Duodenal mucosa (tissue), 2 donors: ENCODE results near the gene TSHB.

Source experiments
- H3K27ac ChIP-seq: one replicate; pipeline ENCODE4 v1.7.0; 2013; ENCODE audit warnings: low read depth, low read length
- H3K27me3 ChIP-seq, 2 donors: one replicate each; pipeline ENCODE4 v1.7.0; 2013; ENCODE audit warnings: low read length in 2 of 2, control low read depth in 1 of 2; ENCODE audit not compliant: insufficient read depth in 2 of 2, control insufficient read depth in 1 of 2
- H3K36me3 ChIP-seq, 2 donors: one replicate each; pipeline ENCODE4 v1.7.0; 2013; ENCODE audit warnings: low read length in 2 of 2, control low read depth in 1 of 2; ENCODE audit not compliant: insufficient read depth in 2 of 2, control insufficient read depth in 1 of 2
- H3K4me1 ChIP-seq, 2 donors: one replicate each; pipeline ENCODE4 v1.7.0; 2013; ENCODE audit warnings: low read length in 2 of 2, control low read depth in 1 of 2; ENCODE audit not compliant: insufficient read depth in 2 of 2, control insufficient read depth in 1 of 2
- H3K4me3 ChIP-seq, 2 donors: one replicate each; pipeline ENCODE4 v1.7.0; 2013; ENCODE audit warnings: low read length in 2 of 2, low read depth in 1 of 2
- H3K9ac ChIP-seq, 2 donors: one replicate each; pipeline ENCODE4 v1.7.0; 2013; ENCODE audit warnings: low read length in 2 of 2, low read depth in 1 of 2
- H3K9me3 ChIP-seq, 2 donors: one replicate each; pipeline ENCODE4 v1.7.0; 2013; ENCODE audit warnings: low read length in 2 of 2, control low read depth in 1 of 2; ENCODE audit not compliant: control insufficient read depth in 1 of 2

The TSHB gene

DNA sequence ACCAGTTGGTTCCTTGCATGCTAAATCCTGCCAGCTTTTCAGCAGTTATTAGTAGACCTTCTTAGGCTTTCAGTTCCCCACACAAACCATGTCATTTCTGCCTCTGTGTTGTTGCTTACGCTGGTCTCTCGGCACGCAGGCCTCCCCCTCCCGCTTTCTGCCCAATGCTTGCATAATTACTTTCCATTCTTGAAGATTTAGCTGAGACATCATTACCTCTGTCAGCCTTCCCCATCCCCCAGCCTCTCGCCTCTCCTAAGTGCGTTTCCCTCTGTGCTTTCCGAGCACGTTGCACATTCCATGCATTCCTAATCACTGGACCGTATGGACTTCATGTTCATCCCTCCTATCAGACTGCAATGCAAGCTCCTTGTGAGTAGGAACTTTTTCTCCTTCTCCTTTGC lies 26.8 kb downstream of the TSHB start:
- Histone ChIP-seq H3K4me3 (peak overlapping the region in 1 of 2 donors; percentile 3), H3K27me3 (no peaks in the 10 kb centered on the region), H3K27ac (peak overlapping the region; percentile 15), H3K9ac (no peak overlapping the region), H3K4me1 (no peaks in the 10 kb centered on the region), H3K36me3 (no peaks in the 10 kb centered on the region), H3K9me3 (no peaks in the 10 kb centered on the region)

DNA sequence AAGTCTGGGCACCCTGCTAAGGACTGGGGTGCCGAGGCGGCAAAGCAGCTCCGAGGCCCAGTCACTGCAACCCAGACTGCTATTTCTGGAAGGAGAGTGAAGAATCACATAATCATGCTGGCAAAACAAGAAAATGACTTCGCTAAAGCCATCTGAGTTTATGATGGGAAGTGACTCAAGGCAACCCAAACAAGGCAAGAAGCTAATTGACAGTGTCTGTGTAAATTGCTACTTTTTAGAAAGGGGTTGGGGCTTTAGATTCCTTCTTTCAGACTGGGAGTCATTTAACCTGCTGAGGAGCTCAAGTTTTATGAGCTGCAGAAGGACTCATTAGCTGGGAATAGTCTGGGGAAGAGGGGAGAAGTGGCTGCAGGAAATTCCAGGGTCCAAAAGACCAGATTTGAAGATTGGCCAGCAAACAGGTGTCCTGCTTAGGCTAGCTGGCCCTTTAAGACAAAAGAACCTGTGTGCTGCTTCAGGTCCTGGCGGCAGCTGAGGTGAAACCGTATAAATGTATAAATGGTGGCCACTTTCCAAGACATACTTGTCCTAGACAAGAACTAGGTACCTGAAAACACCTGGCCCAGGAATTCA lies 28.1 kb downstream of the TSHB start:
- Histone ChIP-seq H3K9ac (no peak overlapping the region), H3K36me3 (no peaks in the 10 kb centered on the region)

DNA sequence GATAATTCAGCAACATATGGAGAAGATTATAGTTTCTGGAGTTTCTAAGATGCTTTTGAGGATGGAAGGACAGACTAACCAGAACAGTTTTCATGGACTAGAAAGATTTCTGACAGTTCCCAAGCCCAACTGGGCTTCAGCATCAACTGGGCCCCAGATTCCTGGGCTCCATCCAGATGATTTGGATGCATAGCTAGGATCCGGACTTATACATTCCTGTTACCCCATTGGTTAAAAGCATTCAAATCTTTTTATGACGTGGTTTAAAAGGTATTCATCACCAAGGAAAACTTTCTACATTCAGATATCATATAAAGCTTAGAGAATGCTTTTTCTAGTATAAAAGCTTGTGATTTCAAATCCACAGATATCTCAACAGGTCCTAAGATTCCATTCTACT lies 29.7 kb downstream of the TSHB start:
- H3K4me1 ChIP-seq = peaks cover 9 to 10% of the 10 kb centered on the region in 2 donors
- no peaks in the 10 kb centered on the region for H3K36me3 ChIP-seq

More for the DNA sequence above, 28.1 kb downstream of the TSHB start:
- H3K27ac ChIP-seq = no peak overlapping the region
- H3K4me1 ChIP-seq = peaks cover 7 to 8% of the 10 kb centered on the region in 2 donors
- H3K4me3 ChIP-seq = no peak overlapping the region
- H3K27me3 ChIP-seq = no peaks in the 10 kb centered on the region
- no peaks in the 10 kb centered on the region for H3K9me3 ChIP-seq

DNA sequence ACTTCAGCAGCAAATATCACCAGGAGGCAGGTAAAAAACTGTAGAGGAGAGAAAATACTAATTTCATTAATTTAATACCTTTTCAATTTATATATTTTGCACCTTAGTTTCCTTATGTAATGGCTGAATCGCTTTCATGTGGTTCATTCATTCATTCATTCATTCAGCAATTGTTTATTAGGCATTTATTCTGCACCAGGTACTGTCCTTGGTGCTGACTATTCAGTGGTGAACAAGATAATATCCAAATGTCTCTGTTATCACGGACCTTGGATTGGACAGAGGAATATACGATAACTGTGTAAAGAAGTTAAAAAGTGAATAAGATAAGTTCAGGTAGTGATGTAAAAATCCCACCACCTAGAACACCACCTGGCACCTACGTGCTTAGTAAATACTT lies 30.9 kb downstream of the TSHB start:
- no peaks in the 10 kb centered on the region for H3K27me3 ChIP-seq
- peaks cover 9 to 10% of the 10 kb centered on the region in 2 donors for H3K4me1 ChIP-seq
- no peak overlapping the region for H3K4me3 ChIP-seq
- no peaks in the 10 kb centered on the region for H3K36me3 ChIP-seq
- H3K9me3 ChIP-seq = no peaks in the 10 kb centered on the region
- no peak overlapping the region for H3K9ac ChIP-seq
- H3K27ac ChIP-seq = no peak overlapping the region

More for the DNA sequence above, 29.7 kb downstream of the TSHB start:
- no peaks in the 10 kb centered on the region for H3K27me3 ChIP-seq
- H3K9ac ChIP-seq = no peak overlapping the region
- H3K4me3 ChIP-seq = no peak overlapping the region
- H3K9me3 ChIP-seq = no peaks in the 10 kb centered on the region
- H3K27ac ChIP-seq = no peak overlapping the region

DNA sequence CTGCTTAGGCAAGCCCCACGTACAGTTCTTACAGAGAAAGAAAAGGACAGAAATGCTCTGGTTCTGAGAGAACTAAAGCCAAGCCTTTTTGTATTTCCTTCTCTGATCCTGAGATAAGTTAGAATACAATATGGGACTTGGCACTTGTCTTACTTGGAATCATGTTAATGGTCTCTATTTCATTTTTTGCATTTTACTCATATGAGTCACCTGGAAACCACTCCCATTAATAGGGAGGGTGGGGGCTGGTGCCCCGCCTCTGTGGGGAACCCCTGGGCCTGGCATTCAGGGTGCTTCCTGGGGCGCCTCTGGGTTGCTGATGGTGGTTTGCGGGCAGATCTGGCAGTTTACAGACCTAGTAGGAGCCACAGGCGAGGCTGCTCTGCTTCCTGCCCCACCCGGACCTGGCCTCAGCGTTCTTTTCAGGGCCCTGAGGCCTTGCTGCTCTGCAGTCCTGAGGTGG lies 32.9 kb downstream of the TSHB start:
- Histone ChIP-seq H3K27me3 (no peaks in the 10 kb centered on the region), H3K36me3 (no peaks in the 10 kb centered on the region), H3K27ac (no peak overlapping the region), H3K9ac (no peak overlapping the region), H3K4me1 (peaks cover 9 to 10% of the 10 kb centered on the region in 2 donors), H3K9me3 (no peaks in the 10 kb centered on the region), H3K4me3 (no peak overlapping the region)

DNA sequence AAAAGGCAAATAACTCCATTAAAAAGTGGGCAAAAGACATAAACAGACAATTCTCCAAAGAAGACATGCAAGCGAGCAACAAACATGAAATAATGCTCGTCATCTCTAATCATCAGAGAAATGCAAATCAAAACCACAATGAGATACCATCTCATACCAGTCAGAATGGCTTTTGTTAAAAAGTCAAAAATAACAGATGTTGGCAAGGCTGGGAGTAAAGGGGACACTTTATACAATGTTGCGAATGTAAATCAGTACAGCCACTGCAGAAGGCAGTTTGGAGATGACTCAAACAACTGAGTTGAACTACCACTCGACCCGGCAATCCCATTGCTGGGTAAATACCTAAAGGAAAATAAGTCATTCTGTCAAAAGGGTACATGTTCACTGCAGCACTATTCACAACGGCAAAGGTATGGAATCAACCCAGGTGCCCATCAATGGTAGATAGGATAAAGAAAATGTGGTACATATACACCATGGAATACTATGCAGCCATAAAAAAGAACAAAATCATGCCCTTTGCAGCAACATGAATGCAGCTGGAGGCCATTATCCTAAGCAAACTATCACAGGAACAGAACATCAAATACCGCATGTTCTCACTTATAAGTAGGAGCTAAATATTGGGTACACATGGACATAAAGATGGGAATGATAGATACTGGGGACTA lies 33.7 kb downstream of the TSHB start:
- no peaks in the 10 kb centered on the region for H3K36me3 ChIP-seq
- H3K27ac ChIP-seq = no peak overlapping the region
- no peak overlapping the region for H3K4me3 ChIP-seq
- H3K9me3 ChIP-seq = no peaks in the 10 kb centered on the region
- H3K4me1 ChIP-seq = peaks cover 12 to 14% of the 10 kb centered on the region in 2 donors
- no peaks in the 10 kb centered on the region for H3K27me3 ChIP-seq
- no peak overlapping the region for H3K9ac ChIP-seq

DNA sequence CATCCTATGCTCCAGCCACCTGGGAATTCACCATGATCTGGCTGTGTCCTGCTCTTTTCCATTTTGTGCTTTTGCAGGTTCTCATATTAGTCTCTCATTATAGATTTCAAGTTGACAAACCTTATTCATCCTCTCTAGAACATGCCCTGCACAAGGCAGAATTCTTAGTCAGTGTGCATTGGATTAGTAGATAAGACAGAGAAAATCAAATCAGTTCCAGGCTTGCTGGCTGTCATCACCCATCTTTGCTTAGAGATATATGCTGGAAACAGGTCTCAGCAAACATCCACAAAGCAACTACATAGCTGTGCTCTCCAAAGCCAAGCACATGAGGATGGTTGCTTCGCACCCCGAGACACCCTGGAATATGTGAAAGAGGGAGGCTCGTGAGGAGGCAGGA lies 34.8 kb downstream of the TSHB start:
- Histone ChIP-seq H3K4me1 (peaks cover 12 to 21% of the 10 kb centered on the region in 2 donors), H3K9me3 (no peaks in the 10 kb centered on the region), H3K4me3 (no peak overlapping the region)

DNA sequence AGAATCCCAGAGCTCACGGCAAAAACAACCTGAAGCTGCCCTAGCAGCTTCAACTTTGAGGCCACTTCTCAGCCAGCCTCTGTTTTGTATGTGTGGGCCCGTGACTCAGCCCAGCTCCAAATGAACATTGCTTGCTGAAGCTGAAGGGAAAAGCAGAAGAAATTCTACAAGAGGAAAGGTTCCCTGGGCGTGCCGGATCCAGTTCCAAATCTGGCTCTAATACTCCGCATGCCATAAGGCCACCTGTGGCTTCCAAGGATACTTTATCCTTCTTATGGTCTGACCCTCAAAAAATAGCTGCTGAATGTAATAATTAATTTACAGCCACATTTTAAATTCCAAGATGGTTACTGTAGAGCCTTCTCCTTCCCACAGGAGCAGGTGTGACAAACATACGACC lies 35.4 kb downstream of the TSHB start:
- no peaks in the 10 kb centered on the region for H3K9me3 ChIP-seq
- no peaks in the 10 kb centered on the region for H3K27me3 ChIP-seq
- no peak overlapping the region for H3K27ac ChIP-seq
- no peak overlapping the region for H3K4me3 ChIP-seq
- H3K9ac ChIP-seq = no peak overlapping the region
- peaks cover 15 to 26% of the 10 kb centered on the region in 2 donors for H3K4me1 ChIP-seq
- no peaks in the 10 kb centered on the region for H3K36me3 ChIP-seq

More for the DNA sequence above, 34.8 kb downstream of the TSHB start:
- Histone ChIP-seq H3K9ac (no peak overlapping the region), H3K27me3 (no peaks in the 10 kb centered on the region), H3K27ac (no peak overlapping the region), H3K36me3 (no peaks in the 10 kb centered on the region)

DNA sequence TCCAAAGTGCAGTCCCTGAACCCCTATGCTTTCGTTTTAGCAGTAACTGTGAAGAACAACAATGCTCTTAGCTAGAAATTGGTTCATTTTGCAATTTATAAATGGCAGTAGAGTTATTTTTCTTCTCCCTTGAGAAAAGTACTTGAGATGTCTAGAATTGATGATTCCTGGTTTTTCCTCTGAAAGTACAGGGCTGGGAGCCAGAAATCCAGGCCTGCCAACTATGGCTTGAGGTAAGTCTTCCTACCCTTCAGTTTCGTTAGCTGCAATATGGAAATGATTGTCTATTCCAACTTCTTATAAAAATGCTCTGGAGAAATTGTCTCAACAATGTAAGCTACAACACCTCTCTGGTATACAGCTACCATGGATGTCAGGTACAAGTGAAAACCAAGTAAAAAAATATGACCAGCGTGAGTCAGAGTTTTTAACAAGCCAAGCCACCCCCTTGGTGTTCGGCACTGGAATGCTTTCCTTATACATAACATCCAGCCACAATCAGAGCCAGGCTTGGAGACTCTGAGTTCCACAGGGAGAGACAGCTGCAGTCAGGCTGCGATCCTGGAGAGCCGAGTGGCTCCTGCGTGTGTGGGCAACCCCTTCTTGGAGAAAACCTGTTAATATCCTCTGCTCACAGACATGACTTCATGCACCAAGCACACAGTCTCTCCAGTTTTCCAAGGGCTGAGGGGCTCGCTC lies 37.7 kb downstream of the TSHB start:
- Histone ChIP-seq H3K36me3 (no peaks in the 10 kb centered on the region), H3K4me3 (no peak overlapping the region), H3K9ac (no peak overlapping the region), H3K27ac (no peak overlapping the region), H3K27me3 (no peaks in the 10 kb centered on the region), H3K4me1 (peaks cover 13 to 23% of the 10 kb centered on the region in 2 donors), H3K9me3 (no peaks in the 10 kb centered on the region)
